Right kidney (tissue), 1 donor: ENCODE data around the gene OR2V2.
A peak's percentile ranks its signal among the peaks of the same experiment; 100 is the strongest.
"Not testable (repeated sequence)": the region's sequence is repeated elsewhere in the genome, so short reads cannot be mapped to it uniquely, and the experiment has no call there.

Source experiments
- DNase-seq: peaks from one replicate; pipeline ENCODE4 v3.0.0-alpha.2; 2016

Gene OR2V2

GRCh38 chr5:181169459-181170236, 22.3 kb downstream of the OR2V2 start:
- peak; percentile 62 for DNase-seq

GRCh38 chr5:181170237-181170825, 22.9 kb downstream of the OR2V2 start:
- no peak for DNase-seq

- peak; percentile 32 for DNase-seq
Measured at GRCh38 chr5:181170996-181171395, 23.6 kb downstream of the OR2V2 start.

DNA sequence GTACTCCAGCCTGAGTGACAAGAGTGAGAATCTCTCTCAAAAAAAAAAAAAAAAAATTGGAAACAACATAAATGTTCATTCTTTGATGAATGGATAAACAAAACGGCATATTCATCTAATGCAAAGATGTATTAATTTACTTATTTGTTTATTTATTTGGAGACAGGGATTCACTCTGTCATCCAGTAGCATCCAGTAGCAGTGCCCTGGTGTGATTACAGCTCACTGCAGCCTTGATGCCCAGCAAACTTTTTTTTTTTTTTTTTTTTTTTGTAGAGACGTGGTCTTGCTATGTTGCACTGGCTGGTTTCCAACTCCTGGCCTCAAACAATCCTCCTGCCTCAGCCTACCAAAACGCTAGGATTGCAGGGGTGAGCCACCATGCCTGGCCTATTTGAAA, 24.4 kb downstream of the OR2V2 start:
- no peak for DNase-seq

DNA sequence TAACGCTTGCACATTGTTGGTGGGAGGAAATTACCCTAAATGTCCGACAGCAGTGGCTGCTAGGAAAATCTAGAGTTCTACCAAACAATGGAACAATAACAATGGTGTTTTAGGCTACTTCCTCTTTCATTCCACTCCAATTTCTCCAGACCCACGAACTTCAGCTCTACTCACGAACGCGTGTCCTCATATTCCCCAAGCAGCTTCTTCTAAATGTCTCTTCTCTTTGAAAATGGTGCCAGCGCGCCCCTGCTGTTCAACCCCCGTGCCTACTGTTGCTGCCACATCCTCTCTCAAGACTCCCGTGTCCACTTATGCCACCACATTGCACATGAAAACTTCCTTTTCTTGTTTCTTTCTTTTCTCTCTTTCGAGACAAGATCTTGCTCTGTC, 25.6 kb downstream of the OR2V2 start:
- no peak for DNase-seq

DNA sequence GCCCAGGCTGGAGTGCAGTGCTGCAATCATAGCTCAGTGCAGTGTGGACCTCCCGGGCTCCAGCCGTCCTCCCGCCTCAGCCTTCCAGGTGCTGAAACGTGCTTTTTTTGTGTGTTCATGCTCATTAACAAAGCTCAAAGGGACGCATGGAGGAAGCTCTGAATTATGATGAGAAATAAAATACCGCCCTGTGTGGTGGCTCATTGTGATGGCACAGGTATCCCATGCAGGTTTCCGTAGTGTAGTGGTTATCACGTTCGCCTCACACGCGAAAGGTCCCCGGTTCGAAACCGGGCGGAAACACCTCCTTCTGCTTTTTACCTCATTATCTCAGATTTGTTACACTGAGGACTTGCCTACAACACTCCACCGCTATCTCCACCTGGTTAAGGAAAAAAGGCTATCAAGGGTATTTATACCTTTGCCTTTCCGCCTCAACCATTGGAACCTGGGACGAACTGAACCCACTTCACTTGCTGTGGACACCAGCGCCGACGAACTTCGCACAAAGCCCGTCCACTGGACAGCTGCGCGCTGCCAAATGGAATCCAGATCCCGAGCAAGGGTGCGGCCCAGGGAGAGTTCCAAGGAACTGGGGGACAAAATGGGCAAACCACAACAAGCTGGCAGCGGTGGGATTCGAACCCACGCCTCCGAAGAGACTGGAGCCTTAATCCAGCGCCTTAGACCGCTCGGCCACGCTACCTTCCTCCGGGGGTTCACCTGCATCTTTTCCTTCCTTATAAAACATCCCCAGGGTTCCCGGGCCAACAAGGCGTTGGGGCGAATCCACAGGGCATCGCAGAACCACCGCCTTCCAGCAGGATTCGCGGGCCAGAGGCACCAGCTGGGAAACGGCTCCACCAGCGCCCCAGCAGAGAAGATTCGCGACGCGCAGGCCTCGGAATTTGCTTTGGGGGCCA, 26.3 kb downstream of the OR2V2 start:
- no peak for DNase-seq

DNA sequence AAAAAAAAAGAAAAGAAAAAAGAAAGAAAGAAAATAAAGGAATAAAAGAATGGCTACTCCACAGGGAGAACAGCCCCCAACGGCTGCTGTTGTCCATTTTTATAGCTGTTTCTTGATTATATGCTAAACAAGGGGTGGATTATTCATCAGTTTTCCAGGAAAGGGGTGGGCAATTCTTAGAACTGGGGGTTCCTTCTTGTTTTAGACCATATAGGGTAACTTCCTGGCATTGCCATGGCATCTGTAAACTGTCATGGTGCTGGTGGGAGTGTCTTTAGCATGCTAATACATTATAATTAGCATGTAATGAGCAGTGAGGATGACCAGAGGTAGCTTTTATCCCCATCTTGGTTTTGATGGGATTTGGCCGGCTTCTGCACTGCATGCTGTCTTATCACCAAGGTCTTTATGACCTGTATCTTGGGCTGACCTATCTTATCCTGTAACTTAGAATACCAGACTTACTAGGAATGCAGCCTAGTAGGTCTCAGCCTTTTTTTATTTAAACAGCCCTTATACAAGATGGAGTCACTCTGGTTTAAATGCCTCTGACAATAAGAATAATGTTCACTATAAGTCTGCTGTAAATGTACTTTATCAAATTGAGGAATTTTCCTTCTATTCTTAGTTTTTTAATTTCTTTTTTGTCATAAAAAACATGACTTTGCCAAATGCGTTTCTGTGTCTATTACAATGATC, 29.0 kb downstream of the OR2V2 start:
- DNase-seq = no peak

DNA sequence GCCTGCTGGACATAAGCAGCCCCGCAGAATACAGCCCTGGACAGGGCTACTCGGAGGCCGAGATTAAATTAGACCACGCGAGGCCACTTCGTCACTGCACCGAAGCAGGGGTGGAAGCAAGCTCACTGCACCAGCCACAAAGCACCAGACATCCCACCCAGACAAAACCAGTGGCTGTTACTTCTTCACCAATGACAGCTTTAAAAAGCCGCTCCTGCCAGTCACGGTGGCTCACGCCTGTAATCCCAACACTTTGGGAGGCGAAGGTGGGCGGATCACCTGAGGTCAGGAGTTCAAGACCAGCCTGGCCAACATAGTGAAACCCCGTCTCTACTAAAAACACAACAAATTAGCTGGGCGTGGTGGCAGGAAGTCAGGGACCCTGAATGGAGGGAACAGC, 30.2 kb downstream of the OR2V2 start:
- not testable (repeated sequence) for DNase-seq

DNA sequence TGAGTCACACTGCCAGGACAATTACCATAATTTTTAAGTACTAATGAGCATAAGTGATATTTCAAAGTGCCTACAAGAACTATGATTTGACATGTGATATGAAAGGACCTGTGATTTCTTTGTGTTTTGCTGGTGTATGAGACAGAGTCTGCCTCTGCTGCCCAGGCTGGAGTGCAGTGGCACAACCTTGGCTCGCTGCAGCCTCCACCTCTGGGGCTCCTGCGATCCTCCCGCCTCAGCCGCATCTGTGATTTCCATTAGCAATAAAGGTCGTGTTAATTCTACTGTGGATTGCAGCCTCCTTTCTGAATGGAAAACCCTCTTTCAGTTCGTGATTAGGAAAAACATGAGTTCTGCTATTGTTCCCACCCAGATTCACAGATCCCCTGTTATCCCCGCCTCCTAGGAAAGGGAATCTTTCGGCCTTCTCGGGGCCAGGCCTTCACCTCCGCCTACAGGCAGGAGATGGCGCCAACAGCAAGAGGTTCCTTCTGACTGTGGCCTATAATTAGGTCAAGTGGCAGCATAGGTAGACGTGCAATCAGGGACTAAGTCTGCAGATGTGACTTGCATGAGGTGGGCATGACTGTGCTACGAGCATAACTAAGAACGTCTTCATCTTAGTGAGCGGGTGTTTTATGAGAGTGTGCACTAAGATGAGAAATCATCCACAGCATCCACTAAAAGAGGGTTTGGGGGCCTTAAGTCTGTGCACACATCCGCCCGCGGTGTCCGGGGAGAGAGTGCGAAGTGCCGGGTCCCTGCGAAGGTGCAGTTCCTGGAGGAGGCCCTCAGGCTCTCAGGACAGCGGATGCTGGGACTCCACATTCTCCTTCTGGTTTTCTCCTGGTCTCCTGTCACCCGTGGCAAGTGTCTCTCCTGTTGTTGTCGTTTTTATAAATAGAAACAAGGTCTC, 34.5 kb downstream of the OR2V2 start:
- DNase-seq = no peak

DNA sequence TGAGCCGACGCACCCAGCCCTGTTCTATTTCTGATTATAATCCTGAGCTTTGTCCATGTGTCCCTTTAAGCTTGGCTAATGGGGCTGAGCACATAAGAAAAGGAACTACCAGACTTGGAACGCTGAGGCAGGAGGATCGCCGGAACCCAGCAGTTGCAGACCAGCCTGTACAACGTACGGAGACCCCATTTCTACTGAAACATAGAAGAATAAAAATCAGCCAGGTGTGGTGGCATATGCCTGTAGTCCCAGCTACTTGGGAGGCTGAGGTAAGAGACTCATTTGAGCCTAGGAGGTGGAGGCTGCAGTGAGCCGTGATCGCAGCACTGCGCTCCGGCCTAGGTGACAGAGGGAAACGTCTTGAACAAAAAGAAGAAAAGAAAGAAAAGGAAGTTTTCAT, 35.3 kb downstream of the OR2V2 start:
- DNase-seq = no peak

- DNase-seq = no peak
Measured at GRCh38 chr5:181184845-181185216, 37.4 kb downstream of the OR2V2 start.

DNA sequence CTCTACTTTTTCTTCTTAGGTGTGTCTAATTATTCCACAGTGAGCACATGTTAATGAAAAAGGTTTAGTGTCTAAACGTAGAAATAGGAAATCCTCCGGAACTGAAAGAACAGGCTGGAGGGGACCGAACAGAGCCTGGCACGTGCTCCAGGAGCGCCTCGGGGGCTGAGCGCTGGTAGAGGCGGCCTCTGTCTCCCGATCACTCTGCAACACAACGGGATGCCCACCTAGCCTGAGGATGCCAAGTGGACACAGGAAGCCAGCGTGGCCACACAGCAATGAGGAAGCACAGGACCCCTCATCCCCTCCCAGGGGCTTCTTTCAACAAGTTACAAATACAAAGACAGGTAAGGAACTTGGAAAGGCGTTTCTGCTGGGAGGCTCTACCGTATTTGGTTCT, 38.2 kb downstream of the OR2V2 start:
- DNase-seq = no peak

DNA sequence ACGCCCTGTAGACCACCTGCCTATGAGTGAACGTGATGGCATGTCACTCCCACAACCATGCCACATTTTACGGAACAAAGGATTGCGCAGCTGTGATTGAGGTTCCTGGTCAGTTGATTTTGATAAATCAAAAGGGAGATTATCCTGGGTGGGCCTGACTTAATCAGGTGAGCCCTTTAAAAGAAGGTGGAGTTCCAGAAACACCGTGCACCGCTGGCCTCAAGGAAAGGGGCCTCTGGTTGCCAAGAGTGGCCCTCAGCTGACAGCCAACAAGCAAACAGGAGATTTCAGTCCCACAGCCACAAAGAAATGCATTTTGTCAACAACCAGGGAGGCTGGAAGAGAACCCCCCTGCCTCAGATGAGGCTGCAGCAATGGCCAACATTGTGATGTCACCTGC, 38.6 kb downstream of the OR2V2 start:
- no peak for DNase-seq

GRCh38 chr5:181186986-181187499, 39.7 kb downstream of the OR2V2 start:
- DNase-seq = no peak

GRCh38 chr5:181187500-181188213, 40.3 kb downstream of the OR2V2 start:
- peak; percentile 75 for DNase-seq

- DNase-seq = peak; percentile 86
Measured at GRCh38 chr5:181188700-181189362, 41.4 kb downstream of the OR2V2 start.

DNA sequence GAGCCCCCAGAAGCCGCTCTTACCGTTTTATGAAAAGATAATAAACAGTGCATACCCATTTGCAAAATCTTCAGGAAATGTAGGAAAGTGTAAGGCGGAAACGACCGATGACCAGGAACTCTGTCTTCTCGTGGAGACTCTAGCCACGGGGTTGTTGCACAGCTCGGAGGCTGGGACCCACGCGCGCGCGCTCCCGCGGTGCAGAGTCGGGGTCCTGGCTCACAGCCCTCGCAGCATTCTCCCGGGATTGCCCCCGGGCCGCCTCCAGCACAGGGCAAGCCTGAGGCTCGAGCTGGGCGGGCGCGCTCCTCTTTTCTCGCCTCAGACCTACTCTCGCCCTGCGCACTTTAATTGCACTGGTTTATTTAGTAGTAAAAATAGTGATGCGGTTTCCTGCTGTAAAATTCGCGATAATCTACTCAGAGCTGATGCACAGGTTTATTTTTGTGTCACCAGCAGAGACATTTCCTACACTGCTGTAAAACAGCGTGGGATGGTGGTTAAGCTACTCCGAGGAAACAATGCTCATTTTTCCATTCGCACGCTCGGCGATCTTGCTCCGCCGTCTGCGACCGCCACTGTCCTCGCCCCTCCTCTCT, 42.1 kb downstream of the OR2V2 start:
- peak; percentile 63 for DNase-seq

DNA sequence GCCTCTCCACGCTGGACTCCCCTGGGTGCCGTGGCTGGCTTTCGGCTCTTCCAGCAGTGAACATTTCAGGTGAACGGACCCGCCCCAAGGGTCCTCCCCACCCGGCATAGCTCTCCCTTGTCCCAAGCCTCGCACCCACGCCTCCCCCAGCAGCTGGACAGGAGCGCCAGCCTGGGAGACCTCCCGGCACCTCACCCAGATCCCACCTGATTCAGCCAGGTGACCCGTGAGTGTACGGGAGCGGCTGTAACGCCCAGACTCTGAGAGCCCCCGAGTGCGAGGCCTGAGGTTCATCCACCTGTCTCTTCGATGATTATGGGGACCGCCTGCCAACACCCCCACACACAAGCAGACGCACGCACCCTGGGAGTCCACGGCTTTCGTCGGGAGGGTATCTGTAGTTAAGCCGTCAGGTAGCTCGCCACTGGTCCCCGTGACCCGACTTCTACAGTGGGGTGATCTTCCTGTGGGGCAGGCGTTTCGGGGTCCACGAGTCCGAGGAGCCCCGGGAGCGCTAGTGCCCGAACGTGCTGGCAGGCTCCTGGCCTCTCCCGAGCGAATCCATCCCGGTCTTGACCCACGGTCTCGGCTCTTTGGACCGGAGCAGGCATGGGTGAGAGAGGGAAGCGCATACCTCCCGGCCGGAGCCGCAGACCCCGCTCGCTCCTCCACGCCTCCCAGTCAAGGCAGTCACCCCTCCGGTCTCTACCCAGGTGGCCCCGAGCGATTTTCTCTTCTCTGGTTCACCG, 42.8 kb downstream of the OR2V2 start:
- peak; percentile 51 for DNase-seq
